Measurements from ENCODE around the gene VSIG10.
"Not testable (repeated sequence)": the region's sequence is repeated elsewhere in the genome, so short reads cannot be mapped to it uniquely, and the experiment has no call there.

VSIG10 gene

DNA sequence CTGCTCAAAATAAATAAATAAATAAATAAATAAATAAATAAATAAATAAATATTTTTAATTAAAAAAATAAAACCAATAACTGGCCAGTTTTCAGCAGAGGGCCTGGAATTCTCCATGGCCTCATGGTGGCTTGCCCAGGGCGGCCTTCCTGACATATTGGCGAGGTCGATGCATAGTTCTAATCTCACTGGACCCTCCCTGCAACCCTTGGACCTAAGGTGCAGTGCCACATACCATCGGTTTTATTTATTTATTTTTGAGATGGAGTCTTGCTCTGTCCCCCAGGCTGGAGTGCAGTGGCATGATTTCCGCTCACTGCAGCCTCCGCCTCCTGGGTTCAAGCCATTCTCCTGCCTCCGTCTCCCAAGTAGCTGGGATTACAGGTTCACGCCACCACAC is 3.9 kb upstream of the VSIG10 start:
- no peak for FAIRE-seq

- no peak for FAIRE-seq
Observed at GRCh38 chr12:118107011-118107410, 3.2 kb upstream of the VSIG10 start.

GRCh38 chr12:118103201-118103600 is 610 bp downstream of the VSIG10 start:
- FAIRE-seq: no peak

DNA sequence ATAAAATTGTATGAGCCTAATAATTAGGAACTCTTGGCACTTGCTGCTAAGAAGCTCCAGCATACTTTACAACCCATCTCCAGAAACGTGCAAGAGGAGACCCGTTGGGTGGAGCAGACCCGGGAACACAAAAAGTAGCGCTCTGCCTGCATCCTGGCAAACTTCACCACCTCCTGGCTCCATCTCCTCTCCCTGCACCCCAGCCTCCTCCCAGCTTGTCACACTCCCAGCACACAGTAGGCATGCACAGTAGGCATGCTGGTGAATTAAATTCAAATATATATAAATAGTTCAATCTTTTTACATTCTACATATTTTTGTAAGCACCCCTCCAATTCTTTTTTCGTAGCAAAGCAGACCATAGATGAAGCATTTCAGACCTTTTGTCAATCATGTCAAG is 1.2 kb downstream of the VSIG10 start:
- no peak for FAIRE-seq

GRCh38 chr12:118102070-118102469 is 1.7 kb downstream of the VSIG10 start:
- no peak for FAIRE-seq

DNA sequence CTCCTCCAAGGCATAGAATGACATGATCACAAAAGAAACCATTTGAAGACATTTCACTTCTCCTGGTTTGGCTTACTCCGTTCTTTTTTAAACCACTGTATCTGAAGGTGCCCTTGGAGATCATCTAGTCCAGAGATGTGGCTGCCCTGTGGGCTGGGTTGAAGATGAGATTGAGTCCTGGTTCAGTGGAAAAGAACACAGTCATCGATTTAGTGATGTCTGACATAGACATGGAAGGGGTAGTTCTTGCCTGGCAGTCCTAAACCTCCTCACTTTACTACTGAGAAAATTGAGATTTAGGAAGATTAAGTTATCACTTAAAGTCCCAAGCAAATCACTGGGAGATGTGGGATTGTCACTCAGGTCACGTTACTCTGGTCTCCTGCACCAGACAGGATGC is 2.8 kb downstream of the VSIG10 start:
- no peak for FAIRE-seq

GRCh38 chr12:118098911-118099671 is 4.7 kb downstream of the VSIG10 start:
- no peak for FAIRE-seq

DNA sequence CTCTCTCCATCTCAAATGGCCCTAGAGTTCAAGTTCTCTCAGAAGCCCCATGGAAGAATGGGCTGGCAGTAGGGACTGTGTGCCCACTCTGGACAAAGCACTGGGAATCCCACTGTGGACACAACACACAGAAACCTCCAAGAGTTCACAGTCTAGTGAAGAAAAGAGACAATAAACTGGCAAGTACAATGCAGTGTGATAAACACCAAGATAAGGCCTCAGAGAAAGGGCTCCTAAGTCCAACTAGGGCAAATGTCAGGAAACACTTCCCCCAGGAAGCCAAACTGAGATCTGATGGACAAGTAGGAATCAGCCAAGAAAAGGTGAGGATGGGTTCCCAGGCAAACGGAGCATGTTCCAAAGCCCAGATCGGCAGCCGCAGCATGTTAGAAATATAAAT is 5.4 kb downstream of the VSIG10 start:
- no peak for FAIRE-seq

DNA sequence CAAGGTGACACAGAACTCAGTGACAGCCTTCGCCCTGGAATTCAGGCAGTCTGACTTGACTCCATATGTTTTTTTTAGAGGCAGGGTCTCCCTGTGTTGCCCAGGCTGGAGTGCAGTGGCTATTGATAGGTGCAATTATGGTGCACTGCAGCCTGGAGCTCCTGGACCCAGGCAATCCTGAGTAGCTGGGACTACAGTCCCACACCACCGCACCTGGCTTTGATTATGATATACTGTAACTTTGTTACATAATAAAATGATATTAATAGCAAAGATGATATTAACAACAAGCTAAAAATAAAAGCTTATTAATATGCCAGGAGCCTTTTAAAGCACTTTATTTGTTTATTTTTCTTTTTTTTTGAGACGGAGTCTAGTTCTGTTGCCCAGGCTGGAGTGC is 9.8 kb downstream of the VSIG10 start:
- no peak for FAIRE-seq

GRCh38 chr12:118089782-118090181 is 14.0 kb downstream of the VSIG10 start:
- FAIRE-seq: no peak

GRCh38 chr12:118082161-118082560 is 21.6 kb downstream of the VSIG10 start:
- FAIRE-seq: no peak

- FAIRE-seq: not testable (repeated sequence)
Observed at GRCh38 chr12:118081521-118081920, 22.3 kb downstream of the VSIG10 start.

- FAIRE-seq: no peak
Observed at GRCh38 chr12:118073768-118074167, 30.0 kb downstream of the VSIG10 start.

- no peak for FAIRE-seq
Observed at GRCh38 chr12:118070650-118071049, 33.2 kb downstream of the VSIG10 start.

- no peak for FAIRE-seq
Observed at GRCh38 chr12:118068445-118068844, 35.4 kb downstream of the VSIG10 start.

DNA sequence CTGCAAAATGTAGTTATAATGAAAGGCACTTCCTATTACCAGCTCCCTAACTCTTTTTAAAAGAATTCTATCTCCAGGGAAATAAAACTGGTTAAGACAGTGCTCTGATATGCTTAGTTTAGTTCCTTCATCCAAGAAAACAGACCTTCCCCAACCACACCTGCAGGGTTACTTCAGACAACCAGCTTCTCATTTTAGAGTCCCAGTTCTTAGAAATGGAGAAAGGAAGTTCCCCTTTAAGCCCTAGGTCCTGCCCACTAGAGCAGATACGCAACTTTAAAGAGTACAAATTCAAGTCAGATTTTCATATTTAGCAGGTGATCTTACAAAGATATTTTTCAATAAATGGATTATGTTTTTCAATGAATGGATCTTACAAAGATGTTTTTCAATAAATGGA is 38.4 kb downstream of the VSIG10 start:
- no peak for FAIRE-seq

DNA sequence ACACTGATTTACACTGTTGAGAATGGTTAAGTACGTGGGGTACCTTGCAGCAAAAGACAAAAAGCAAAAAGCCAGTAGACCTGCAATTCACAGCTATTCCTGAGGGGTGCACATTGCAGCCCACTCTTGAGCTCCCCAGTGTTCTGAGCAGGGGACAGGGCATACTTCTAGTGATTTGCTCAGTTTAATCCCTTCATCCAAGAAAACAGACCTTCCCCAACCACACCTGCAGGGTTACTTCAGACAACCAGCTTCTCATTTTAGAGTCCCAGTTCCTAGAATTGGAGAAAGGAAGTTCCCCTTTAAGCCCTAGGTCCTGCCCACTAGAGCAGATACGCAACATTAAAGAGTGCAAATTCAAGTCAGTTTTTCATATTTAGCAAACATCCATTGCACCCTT is 39.2 kb downstream of the VSIG10 start:
- FAIRE-seq: no peak

DNA sequence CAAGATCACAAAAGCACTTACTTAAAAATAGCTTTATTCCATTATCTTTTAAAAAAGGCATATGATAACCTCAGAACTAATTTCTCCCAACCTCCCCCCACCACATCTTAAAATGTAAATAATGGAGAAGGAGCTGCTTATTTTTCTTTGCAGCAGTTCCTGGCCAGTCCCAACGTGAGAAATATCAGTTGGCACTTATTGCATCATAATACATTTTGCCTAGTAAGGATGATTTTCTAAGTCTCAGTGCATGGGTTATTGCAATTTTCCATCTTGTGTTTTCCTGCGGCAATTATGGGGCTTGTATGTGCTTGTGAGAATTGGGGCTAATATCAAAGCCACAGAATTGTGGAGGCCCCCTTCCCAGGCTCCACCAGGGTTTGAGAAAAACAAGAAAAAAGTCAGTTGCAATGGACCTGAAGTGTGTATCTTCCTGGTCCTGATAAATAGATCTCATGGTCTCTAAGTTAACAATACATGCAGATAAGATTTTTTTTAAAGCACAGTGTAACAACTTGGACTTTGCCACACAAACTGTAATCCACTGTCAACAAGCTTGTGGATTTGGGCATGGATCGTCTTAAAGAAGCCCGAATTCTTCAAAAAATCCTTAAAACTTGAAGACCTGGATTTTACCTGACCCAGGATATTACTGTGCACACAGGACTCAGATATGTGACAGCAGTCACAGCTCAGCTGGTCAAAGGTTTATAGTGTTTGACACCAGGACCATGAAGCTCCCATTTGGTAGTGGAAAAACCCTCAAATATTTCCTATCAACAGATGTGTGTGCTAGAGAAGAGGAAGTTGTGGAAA is 40.0 kb downstream of the VSIG10 start:
- FAIRE-seq: no peak

DNA sequence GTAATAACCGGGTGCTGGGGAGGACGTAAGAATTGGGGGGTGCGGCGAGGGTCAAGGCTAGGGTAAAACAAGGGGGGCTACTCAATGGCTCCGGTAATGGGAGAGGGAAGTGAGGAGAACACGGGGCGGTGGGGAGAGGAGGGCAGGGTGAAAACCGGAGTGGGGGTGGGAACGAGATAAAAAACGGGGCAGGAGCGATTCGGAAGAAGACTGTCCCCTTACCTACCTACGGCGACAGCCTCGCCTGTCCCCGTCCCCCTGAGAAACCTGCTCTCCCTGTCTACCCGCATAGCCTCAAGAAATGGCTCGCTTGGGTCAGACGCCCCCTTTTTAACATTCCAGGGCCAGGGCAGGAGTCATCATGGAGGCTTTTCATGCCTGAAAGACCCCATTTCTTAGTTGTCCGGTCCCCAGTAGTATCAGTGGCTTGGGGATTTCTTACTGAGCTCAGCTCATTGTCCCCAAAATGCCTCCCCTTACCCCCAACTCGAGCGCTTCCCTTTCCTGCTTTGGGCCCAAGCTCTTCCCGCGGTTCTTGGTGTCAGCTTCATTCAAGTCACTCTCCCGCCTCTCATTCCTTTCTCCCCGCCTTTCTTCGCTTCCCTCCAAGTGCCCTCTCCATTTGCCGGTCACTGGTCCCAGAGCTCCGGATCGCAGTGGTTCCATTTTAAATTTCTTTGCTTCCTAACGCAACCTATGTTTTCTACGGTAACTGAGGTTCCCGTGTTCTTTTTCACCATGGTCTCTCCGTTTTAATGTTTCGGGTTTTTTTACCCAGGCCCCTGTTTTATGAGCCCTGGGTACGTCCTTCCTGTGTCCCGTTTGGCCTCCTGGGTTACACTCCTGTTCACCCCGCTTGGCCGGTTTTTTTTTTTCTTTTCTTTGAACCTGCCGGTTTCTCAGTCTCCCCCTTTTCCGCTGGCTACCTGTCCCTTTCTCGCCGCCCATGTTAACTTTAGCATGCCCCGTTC is 41.7 kb downstream of the VSIG10 start:
- no peak for FAIRE-seq

DNA sequence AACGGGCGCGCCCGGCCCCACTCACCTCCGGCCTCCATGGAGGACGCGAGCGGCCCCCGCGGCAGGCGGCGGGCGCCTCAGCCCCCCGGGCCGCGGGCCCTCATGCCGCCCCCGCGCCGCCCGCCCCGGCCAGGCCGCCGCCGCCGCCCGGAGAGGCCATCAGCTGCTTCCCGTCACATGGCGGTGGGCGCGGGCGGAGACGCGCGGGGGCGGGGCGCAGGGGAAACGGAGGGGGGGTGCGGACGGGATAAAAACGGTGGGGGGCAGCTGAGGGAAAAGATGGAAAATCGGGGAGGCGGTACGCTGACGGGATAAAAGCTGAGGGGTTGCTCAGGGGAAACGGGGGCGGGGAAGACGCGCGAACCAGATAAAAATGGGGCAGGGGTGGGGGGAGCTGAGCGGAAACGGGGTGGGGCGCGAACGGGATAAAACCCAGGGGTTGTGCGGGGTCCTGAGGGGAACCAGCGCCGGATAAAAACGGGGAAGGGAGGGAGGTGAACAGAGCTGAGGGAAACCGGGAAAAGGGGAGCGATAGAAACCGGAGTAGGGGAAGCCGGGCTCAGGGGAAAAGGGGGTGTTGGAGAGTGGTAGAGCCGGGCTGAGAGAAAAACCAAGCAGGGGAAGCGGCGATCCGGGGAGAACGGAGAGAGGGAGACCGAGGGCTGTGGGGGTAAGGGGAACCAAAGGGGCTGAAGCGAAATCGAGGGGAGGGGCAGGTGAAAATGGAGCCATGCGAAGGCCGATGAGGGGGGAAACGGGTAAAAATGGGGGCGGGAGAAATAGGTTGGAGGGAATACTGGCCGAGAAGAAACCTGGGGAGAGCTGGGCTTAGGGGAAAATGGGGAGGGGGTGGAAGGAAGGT is 42.6 kb downstream of the VSIG10 start, which contains the start of gene WSB2:
TSS of gene WSB2 (minus strand) at position 169 of the 862 bp plus-strand sequence. CDS start at position 38, 131 bp downstream.
- no peak for FAIRE-seq

GRCh38 chr12:118060301-118061010 is 43.4 kb downstream of the VSIG10 start:
- no peak for FAIRE-seq

Measured in endometrium (tissue), 2 donors.